GM06990 (cell line): ENCODE data around the gene HCLS1.

ENCODE experiments used
- DNase-seq: peaks from one replicate; pipeline ENCODE4 v3.0.0-alpha.2; 2011; ENCODE audit not compliant: insufficient read length; ENCODE audit errors: extremely low read depth
- H3K27me3 ChIP-seq: replicated peaks from 2 replicates; pipeline ENCODE4 v1.6.0; 2011; ENCODE audit warnings: low read length; ENCODE audit not compliant: control insufficient read depth, insufficient read depth
- H3K36me3 ChIP-seq: 2 replicates; pipeline ENCODE4 v1.5.1; 2011; ENCODE audit warnings: low read length; ENCODE audit not compliant: control insufficient read depth, insufficient read depth
- H3K4me3 ChIP-seq: replicated peaks from 2 replicates; pipeline ENCODE4 v1.5.1; 2011; ENCODE audit warnings: low read depth, mild to moderate bottlenecking, control low read depth, low read length
- CTCF ChIP-seq: IDR thresholded peaks from 2 replicates; pipeline ENCODE4 v1.5.1; 2011; ENCODE audit warnings: low read length, control low read depth, mild to moderate bottlenecking, inconsistent platforms; ENCODE audit not compliant: insufficient read depth, poor library complexity, severe bottlenecking

Gene HCLS1

GRCh38 chr3:121651684-121652083 is 9.0 kb downstream of the HCLS1 start:
- DNase-seq, result no peak
- Histone ChIP-seq H3K27me3 (no peaks in the 10 kb centered on the region), H3K36me3 (peaks cover 9% of the 10 kb centered on the region), H3K4me3 (no peak overlapping the region)
- no peak for TF ChIP-seq CTCF

- Histone ChIP-seq H3K4me3 (no peak overlapping the region), H3K27me3 (no peaks in the 10 kb centered on the region), H3K36me3 (peaks cover 9% of the 10 kb centered on the region)
- DNase-seq, result no peak
- TF ChIP-seq CTCF, result no peak
These were observed 11.1 kb downstream of the HCLS1 start for GRCh38 chr3:121649645-121650044.

GRCh38 chr3:121648219-121648958 is 12.3 kb downstream of the HCLS1 start:
- Histone ChIP-seq H3K36me3 (peaks cover 11% of the 10 kb centered on the region), H3K27me3 (no peaks in the 10 kb centered on the region), H3K4me3 (no peak overlapping the region)
- no peak for DNase-seq
- no peak for TF ChIP-seq CTCF

GRCh38 chr3:121645054-121645453 is 15.6 kb downstream of the HCLS1 start:
- no peak for DNase-seq
- H3K4me3 ChIP-seq, result no peak overlapping the region
- no peaks in the 10 kb centered on the region for H3K27me3 ChIP-seq
- peaks cover 16% of the 10 kb centered on the region for H3K36me3 ChIP-seq
- no peak for TF ChIP-seq CTCF

- peaks cover 18% of the 10 kb centered on the region for H3K36me3 ChIP-seq
- no peaks in the 10 kb centered on the region for H3K27me3 ChIP-seq
- DNase-seq, result no peak
- H3K4me3 ChIP-seq, result no peak overlapping the region
- no peak for TF ChIP-seq CTCF
These were observed 17.9 kb downstream of the HCLS1 start for GRCh38 chr3:121642601-121643314.

GRCh38 chr3:121641127-121641526 is 19.6 kb downstream of the HCLS1 start:
- no peak overlapping the region for H3K4me3 ChIP-seq
- no peak for DNase-seq
- H3K27me3 ChIP-seq, result no peaks in the 10 kb centered on the region
- peaks cover 26% of the 10 kb centered on the region for H3K36me3 ChIP-seq
- TF ChIP-seq CTCF, result no peak
